K562 (cell line): ENCODE results near the gene ALPK1. TPM values are rescaled to one million over a fixed set of nuclear protein-coding genes. Genes with fewer than 3 reads are reported as not detected.

Experiments
- ATAC-seq: fragments of 200-7000 bp; cut with Tn5 transposase; 3 replicates; pipeline ENCODE4 v1.9.1; 2020; ENCODE audit warnings: moderate library complexity
- BruUV-seq: library from RNA; stranded (reverse); fragments of 400-500 nt; replicated peaks from 2 replicates; lab custom pipeline; 2021; lab: Mats Ljungman, UMichigan
- CTCF ChIA-PET: fragments of 300-600 bp; formaldehyde crosslinking; extraction: SDS; loops from one replicate; lab custom pipeline; 2021; ENCODE audit warnings: low intra/inter-chr PET ratio; lab: Yijun Ruan, JAX
- POLR2A ChIA-PET: fragments of 300-600, 350-650 bp; sonication (Branson Sonifier 250); formaldehyde crosslinking; extraction: SDS; loops from one replicate; lab custom pipeline; 2021; ENCODE audit warnings: antibody characterized with exemption, inconsistent platforms; lab: Yijun Ruan, JAX
- DNase-seq, 4 experiments: peaks; one replicate each; pipeline versions ENCODE4 v3.0.0 to v3.0.0-alpha.2; 2011 to 2018; ENCODE audit warnings: low spot score in 3 of 4, mixed read lengths in 3 of 4; ENCODE audit errors: extremely low read depth in 1 of 4
- FAIRE-seq: peaks from 2 replicates; lab custom pipeline; 2011; peaks lifted over from hg19 to GRCh38; lab: Jason Lieb, UNC
- H2AFZ ChIP-seq: 2 replicates; pipeline ENCODE4 v1.6.0; 2011; ENCODE audit warnings: low read depth, low read length, control low read depth, inconsistent platforms
- H3K27ac ChIP-seq: fragments of 200-600 bp; 3 replicates; pipeline ENCODE4 v1.8.0; 2011; ENCODE audit warnings: low read depth, mild to moderate bottlenecking, control low read depth, inconsistent platforms, low read length, moderate library complexity, mixed read lengths; ENCODE audit errors: extremely low read depth
- H3K27me3 ChIP-seq, 2 experiments: fragments of 300-600 bp in 1 of 2; 2 replicates in 1 of 2; 3 replicates in 1 of 2; pipeline versions ENCODE4 v1.6.0 to v1.8.0; 2011; ENCODE audit warnings: inconsistent platforms in 2 of 2, low read length in 2 of 2, mild to moderate bottlenecking in 1 of 2, mixed read lengths in 1 of 2, moderate library complexity in 1 of 2; ENCODE audit not compliant: control insufficient read depth in 2 of 2, insufficient read depth in 2 of 2
- H3K36me3 ChIP-seq: fragments of 300-600 bp; 3 replicates; pipeline ENCODE4 v1.8.0; 2011; ENCODE audit warnings: mild to moderate bottlenecking, low read length, inconsistent platforms; ENCODE audit not compliant: control insufficient read depth, insufficient read depth
- H3K4me1 ChIP-seq, 2 experiments: fragments of 200-600 bp in 1 of 2; replicated peaks in 1 of 2; 2 replicates in 1 of 2; 3 replicates in 1 of 2; pipeline versions ENCODE4 v1.5.1 to v1.8.0; 2011; ENCODE audit warnings: inconsistent platforms in 2 of 2, low read length in 2 of 2, mild to moderate bottlenecking in 1 of 2, mixed read lengths in 1 of 2, moderate library complexity in 1 of 2; ENCODE audit not compliant: control insufficient read depth in 2 of 2, insufficient read depth in 2 of 2
- H3K4me2 ChIP-seq: 2 replicates; pipeline ENCODE4 v1.6.1; 2011; ENCODE audit warnings: low read length, control low read depth, inconsistent platforms, mixed read lengths; ENCODE audit not compliant: insufficient read depth
- H3K4me3 ChIP-seq: fragments of 200-600 bp; sonication (generic), shearing (Covaris generic); 2 replicates; pipeline ENCODE4 v1.5.1; 2016; ENCODE audit warnings: control low read depth, inconsistent platforms
- H3K79me2 ChIP-seq: fragments of 200-600 bp; 3 replicates; pipeline ENCODE4 v1.8.0; 2011; ENCODE audit warnings: low read length, inconsistent platforms; ENCODE audit not compliant: control insufficient read depth, insufficient read depth
- H3K9ac ChIP-seq, 2 experiments: 2 replicates each; pipeline versions ENCODE4 v1.6.0 to v1.6.1; 2011; ENCODE audit warnings: low read depth in 2 of 2, low read length in 2 of 2, control low read depth in 1 of 2, inconsistent platforms in 1 of 2, mild to moderate bottlenecking in 1 of 2, mixed read lengths in 1 of 2; ENCODE audit not compliant: insufficient read depth in 1 of 2
- H3K9me1 ChIP-seq: one replicate; pipeline ENCODE4 v1.6.0; 2011; ENCODE audit warnings: inconsistent platforms, mild to moderate bottlenecking, low read length, moderate library complexity; ENCODE audit not compliant: control insufficient read depth, insufficient read depth
- H3K9me3 ChIP-seq: replicated peaks from 2 replicates; pipeline ENCODE4 v1.5.1; 2011; ENCODE audit warnings: low read depth, low read length, inconsistent platforms; ENCODE audit not compliant: control insufficient read depth, insufficient read depth
- H4K20me1 ChIP-seq: replicated peaks from 2 replicates; pipeline ENCODE4 v1.6.1; 2011; ENCODE audit warnings: low read length, inconsistent platforms, mixed read lengths; ENCODE audit not compliant: control insufficient read depth, insufficient read depth
- BCOR ChIP-seq: fragments of 450-650 bp; IDR thresholded peaks from 2 replicates; pipeline ENCODE4 v1.6.1; 2016
- EP300 ChIP-seq: IDR thresholded peaks from 2 replicates; pipeline ENCODE4 v1.6.1; 2012; ENCODE audit warnings: low read length, improper control_type of control experiment
- NR2F6 ChIP-seq: fragments of 450-650 bp; formaldehyde crosslinking; IDR thresholded peaks from 2 replicates; pipeline ENCODE4 v1.4.0; 2020; ENCODE audit warnings: mild to moderate bottlenecking
- SAFB2 ChIP-seq: fragments of 200-400 bp; formaldehyde crosslinking; IDR thresholded peaks from 2 replicates; pipeline ENCODE4 v1.6.1; 2018; ENCODE audit warnings: borderline replicate concordance, low read length, low read depth, moderate library complexity; ENCODE audit not compliant: severe bottlenecking
- STAG1 ChIP-seq: sonication (generic); formaldehyde crosslinking; IDR thresholded peaks from 2 replicates; pipeline ENCODE4 v1.5.0; 2020; ENCODE audit warnings: missing genetic modification reagents, borderline replicate concordance
- ZFP36 ChIP-seq: fragments of 150-350 bp; IDR thresholded peaks from 2 replicates; pipeline ENCODE4 v1.6.1; 2018; ENCODE audit warnings: low read length, low read depth; ENCODE audit not compliant: partially characterized antibody
- ZFX ChIP-seq: sonication (generic); formaldehyde crosslinking; IDR thresholded peaks from 2 replicates; pipeline ENCODE4 v1.8.0; 2022; ENCODE audit warnings: mild to moderate bottlenecking, missing genetic modification reagents, moderate library complexity
- WGBS: fragments of 100-300 bp; shearing (Covaris generic); methylation state at CpG from one replicate; pipeline ENCODE4 v1.1.6; 2016; ENCODE audit warnings: low coverage, mixed read lengths; ENCODE audit not compliant: insufficient coverage; ENCODE audit errors: missing lambda C conversion rate; 5-methylcytosine and 5-hydroxymethylcytosine counted together
- in situ Hi-C: fragments of 300-500 bp; cut with MboI; formaldehyde crosslinking; loops from 4 replicates; pipeline ENCODE4 v1.15.0; 2018; ENCODE audit warnings: inconsistent platforms, mixed read lengths
- intact Hi-C: fragments of 100-400 bp; cut with micrococcal nuclease; formaldehyde crosslinking; loops from 2 replicates; pipeline ENCODE4 v1.14.2; 2022
- polyA plus RNA-seq, 8 experiments: library from polyadenylated mRNA; depleted of rRNA in 4 of 8; stranded (reverse) in 5 of 8; unstranded in 3 of 8; fragments of >200 nt; fragmentation: Nextera tagmentation in 2 of 8; fragmentation: Illumina TruSeq in 1 of 8; extraction: Ambion mirVana in 2 of 8; extraction: Trizol in 1 of 8; gene quantifications; 2 replicates each; pipeline versions ENCODE4 v1.2.1 to v1.2.3, GENCODE V29; 2011 to 2014; ENCODE audit warnings: inconsistent platforms in 1 of 8, missing spikeins in 1 of 8
- total RNA-seq, 7 experiments: library from RNA; depleted of rRNA in 6 of 7; stranded (reverse); fragments of >200 nt in 6 of 7; fragmentation: Illumina TruSeq in 2 of 7; extraction: Trizol in 2 of 7; gene quantifications; 2 replicates each; pipeline versions ENCODE4 v1.2.1 to v1.2.3, GENCODE V29; 2011 to 2021; ENCODE audit warnings: low replicate concordance in 1 of 7
- TF ChIP-seq, protein P1 (sequence below), 2 experiments: fragments of 450-650 bp; IDR thresholded peaks; 2 replicates each; pipeline ENCODE4 v1.6.1; 2016
- TF ChIP-seq, protein P2 (sequence below): fragments of 200-800 bp; sonication (Bioruptor generic); IDR thresholded peaks from 2 replicates; pipeline ENCODE4 v1.6.1; 2016; ENCODE audit warnings: missing genetic modification characterization, missing compliant biosample characterization
- TF ChIP-seq, protein P3 (sequence below): sonication (generic); formaldehyde crosslinking; IDR thresholded peaks from 2 replicates; pipeline ENCODE4 v1.8.1; 2022; ENCODE audit warnings: missing genetic modification reagents

ALPK1 gene
- total and polyA plus RNA-seq, 9 of the 15 experiments (the other 6 are each of a cell fraction or from before 2014, with no cell fraction given) = 2.3 to 6.9 (median 4.6) TPM

DNA sequence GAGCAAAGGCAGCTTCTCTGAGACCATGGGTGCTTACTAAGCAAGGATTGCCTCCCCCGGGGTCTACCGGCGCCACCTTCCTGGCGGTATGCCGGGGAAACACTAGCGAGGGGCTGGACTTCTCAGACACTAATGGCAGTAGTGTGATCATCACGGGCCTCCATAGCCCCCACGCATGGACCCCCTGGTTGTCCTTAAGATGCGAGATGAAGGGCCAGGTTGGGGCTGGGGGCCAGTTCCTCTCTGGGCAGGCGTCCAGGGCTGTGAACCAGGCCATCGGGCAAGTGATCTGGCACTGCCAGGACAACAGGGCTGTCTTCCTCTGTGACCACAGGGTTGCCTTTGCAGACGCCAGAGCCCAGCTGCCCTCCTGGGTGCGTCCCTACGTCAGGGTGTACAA, 60.7 kb downstream of the ALPK1 start (continued):
- TF ChIP-seq NR2F6 (CRISPR knock-in tag) (no peak), ZFX (CRISPR knock-in tag) (no peak)

DNA sequence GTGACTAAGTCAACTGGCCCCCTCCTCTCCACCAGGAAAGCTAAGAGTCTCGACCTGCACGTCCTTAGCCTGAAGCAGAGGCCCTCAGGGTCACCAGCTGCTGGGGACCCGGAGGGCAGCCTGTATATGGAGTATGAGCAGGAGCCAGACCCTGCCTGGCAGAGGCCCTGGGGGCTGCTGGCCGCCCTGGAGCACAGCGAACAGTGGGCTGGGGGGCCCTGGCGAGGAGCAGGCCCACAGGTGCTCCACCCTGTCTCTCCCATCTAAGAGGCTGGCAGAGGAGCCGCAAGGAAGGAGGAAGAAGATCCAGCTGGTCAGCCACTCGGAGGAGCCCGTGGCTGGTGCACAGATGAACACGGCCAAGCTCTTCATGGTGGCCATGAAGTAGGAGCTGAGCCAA, 61.2 kb downstream of the ALPK1 start:
- no peak overlapping the region for H3K4me3 ChIP-seq
- no peaks in the 10 kb centered on the region for H3K9me3 ChIP-seq
- FAIRE-seq (no peak), ATAC-seq (no peak), DNase-seq (no peak)
- no peak overlapping the region for H3K27ac ChIP-seq
- H3K4me1 ChIP-seq = no peaks in the 10 kb centered on the region
- TF ChIP-seq STAG1 (no peak), ZFP36 (no peak), SAFB2 (no peak), EP300 (no peak), BCOR (no peak)
- TF ChIP-seq, protein P1, sequence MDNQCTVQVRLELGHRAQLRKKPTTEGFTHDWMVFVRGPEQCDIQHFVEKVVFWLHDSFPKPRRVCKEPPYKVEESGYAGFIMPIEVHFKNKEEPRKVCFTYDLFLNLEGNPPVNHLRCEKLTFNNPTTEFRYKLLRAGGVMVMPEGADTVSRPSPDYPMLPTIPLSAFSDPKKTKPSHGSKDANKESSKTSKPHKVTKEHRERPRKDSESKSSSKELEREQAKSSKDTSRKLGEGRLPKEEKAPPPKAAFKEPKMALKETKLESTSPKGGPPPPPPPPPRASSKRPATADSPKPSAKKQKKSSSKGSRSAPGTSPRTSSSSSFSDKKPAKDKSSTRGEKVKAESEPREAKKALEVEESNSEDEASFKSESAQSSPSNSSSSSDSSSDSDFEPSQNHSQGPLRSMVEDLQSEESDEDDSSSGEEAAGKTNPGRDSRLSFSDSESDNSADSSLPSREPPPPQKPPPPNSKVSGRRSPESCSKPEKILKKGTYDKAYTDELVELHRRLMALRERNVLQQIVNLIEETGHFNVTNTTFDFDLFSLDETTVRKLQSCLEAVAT (IDR thresholded peaks at IDR 0.05) = no peak
- TF ChIP-seq, protein P2, sequence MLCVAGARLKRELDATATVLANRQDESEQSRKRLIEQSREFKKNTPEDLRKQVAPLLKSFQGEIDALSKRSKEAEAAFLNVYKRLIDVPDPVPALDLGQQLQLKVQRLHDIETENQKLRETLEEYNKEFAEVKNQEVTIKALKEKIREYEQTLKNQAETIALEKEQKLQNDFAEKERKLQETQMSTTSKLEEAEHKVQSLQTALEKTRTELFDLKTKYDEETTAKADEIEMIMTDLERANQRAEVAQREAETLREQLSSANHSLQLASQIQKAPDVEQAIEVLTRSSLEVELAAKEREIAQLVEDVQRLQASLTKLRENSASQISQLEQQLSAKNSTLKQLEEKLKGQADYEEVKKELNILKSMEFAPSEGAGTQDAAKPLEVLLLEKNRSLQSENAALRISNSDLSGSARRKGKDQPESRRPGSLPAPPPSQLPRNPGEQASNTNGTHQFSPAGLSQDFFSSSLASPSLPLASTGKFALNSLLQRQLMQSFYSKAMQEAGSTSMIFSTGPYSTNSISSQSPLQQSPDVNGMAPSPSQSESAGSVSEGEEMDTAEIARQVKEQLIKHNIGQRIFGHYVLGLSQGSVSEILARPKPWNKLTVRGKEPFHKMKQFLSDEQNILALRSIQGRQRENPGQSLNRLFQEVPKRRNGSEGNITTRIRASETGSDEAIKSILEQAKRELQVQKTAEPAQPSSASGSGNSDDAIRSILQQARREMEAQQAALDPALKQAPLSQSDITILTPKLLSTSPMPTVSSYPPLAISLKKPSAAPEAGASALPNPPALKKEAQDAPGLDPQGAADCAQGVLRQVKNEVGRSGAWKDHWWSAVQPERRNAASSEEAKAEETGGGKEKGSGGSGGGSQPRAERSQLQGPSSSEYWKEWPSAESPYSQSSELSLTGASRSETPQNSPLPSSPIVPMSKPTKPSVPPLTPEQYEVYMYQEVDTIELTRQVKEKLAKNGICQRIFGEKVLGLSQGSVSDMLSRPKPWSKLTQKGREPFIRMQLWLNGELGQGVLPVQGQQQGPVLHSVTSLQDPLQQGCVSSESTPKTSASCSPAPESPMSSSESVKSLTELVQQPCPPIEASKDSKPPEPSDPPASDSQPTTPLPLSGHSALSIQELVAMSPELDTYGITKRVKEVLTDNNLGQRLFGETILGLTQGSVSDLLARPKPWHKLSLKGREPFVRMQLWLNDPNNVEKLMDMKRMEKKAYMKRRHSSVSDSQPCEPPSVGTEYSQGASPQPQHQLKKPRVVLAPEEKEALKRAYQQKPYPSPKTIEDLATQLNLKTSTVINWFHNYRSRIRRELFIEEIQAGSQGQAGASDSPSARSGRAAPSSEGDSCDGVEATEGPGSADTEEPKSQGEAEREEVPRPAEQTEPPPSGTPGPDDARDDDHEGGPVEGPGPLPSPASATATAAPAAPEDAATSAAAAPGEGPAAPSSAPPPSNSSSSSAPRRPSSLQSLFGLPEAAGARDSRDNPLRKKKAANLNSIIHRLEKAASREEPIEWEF = no peak
- TF ChIP-seq, protein P3, sequence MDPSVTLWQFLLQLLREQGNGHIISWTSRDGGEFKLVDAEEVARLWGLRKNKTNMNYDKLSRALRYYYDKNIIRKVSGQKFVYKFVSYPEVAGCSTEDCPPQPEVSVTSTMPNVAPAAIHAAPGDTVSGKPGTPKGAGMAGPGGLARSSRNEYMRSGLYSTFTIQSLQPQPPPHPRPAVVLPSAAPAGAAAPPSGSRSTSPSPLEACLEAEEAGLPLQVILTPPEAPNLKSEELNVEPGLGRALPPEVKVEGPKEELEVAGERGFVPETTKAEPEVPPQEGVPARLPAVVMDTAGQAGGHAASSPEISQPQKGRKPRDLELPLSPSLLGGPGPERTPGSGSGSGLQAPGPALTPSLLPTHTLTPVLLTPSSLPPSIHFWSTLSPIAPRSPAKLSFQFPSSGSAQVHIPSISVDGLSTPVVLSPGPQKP = no peak
- H3K27me3 ChIP-seq = peaks cover 7 to 48% of the 10 kb centered on the region in 2 experiments; a peak in 4 of 5 replicates
- ChIA-PET CTCF (no interaction called here), POLR2A (no interaction called here)
- no peaks in the 10 kb centered on the region for H3K9me1 ChIP-seq
- in situ Hi-C loops (no loop called here), intact Hi-C loops (no loop called here)
- no peaks in the 10 kb centered on the region for H3K79me2 ChIP-seq
- 7% methylated on average over 7 of the region's 10 CpGs for WGBS
- H4K20me1 ChIP-seq = no peaks in the 10 kb centered on the region
- no peak overlapping the region for H3K9ac ChIP-seq
- no peaks in the 10 kb centered on the region for H3K36me3 ChIP-seq
- H3K4me2 ChIP-seq = no peak overlapping the region
- no peak overlapping the region for H2AFZ ChIP-seq
- BruUV-seq = no TSS peak
